ENCODE measurements around the gene WDR48.
"Not testable (repeated sequence)": the region's sequence is repeated elsewhere in the genome, so short reads cannot be mapped to it uniquely, and the experiment has no call there.

WDR48 gene

GRCh38 chr3:39051649-39052561, at the start of gene WDR48, which contains the start of gene SCN11A:
Gene WDR48, plus strand, starts transcription at chr3:39052016. Its CDS starts 10 bp downstream, at chr3:39052026.
Gene SCN11A, minus strand, starts transcription at chr3:39051944. Its CDS starts 101,582 bp downstream, at chr3:38950362.
- peak; percentile 89 for DNase-seq (ENCODE audit: low read depth in 2 of 2)

GRCh38 chr3:39005295-39005694, 46.5 kb upstream of the WDR48 start:
- no peak for DNase-seq (ENCODE audit: low read depth in 2 of 2)

- no peak for DNase-seq (ENCODE audit: low read depth in 2 of 2)
Measured at GRCh38 chr3:39011191-39011736, 40.6 kb upstream of the WDR48 start.

- DNase-seq (ENCODE audit: low read depth in 2 of 2), result no peak
Measured at GRCh38 chr3:39013289-39013688, 38.5 kb upstream of the WDR48 start.

GRCh38 chr3:39013921-39014509, 37.8 kb upstream of the WDR48 start:
- no peak for DNase-seq (ENCODE audit: low read depth in 2 of 2)

GRCh38 chr3:39015418-39015817, 36.4 kb upstream of the WDR48 start:
- DNase-seq (ENCODE audit: low read depth in 2 of 2), result no peak

- DNase-seq (ENCODE audit: low read depth in 2 of 2), result no peak
Measured at GRCh38 chr3:39019299-39019698, 32.5 kb upstream of the WDR48 start.

GRCh38 chr3:39021029-39021428, 30.8 kb upstream of the WDR48 start:
- DNase-seq (ENCODE audit: low read depth in 2 of 2), result no peak

- no peak for DNase-seq (ENCODE audit: low read depth in 2 of 2)
Measured at GRCh38 chr3:39021465-39022285, 30.1 kb upstream of the WDR48 start.

- DNase-seq (ENCODE audit: low read depth in 2 of 2), result no peak
Measured at GRCh38 chr3:39022286-39022630, 29.6 kb upstream of the WDR48 start.

- DNase-seq (ENCODE audit: low read depth in 2 of 2), result no peak
Measured at GRCh38 chr3:39024497-39024896, 27.3 kb upstream of the WDR48 start.

- no peak for DNase-seq (ENCODE audit: low read depth in 2 of 2)
Measured at GRCh38 chr3:39025222-39025970, 26.4 kb upstream of the WDR48 start.

GRCh38 chr3:39028546-39028945, 23.3 kb upstream of the WDR48 start:
- no peak for DNase-seq (ENCODE audit: low read depth in 2 of 2)

- no peak for DNase-seq (ENCODE audit: low read depth in 2 of 2)
Measured at GRCh38 chr3:39029556-39029955, 22.3 kb upstream of the WDR48 start.

- no peak for DNase-seq (ENCODE audit: low read depth in 2 of 2)
Measured at GRCh38 chr3:39038165-39038564, 13.7 kb upstream of the WDR48 start.

GRCh38 chr3:39050029-39050428, 1.8 kb upstream of the WDR48 start:
- DNase-seq (ENCODE audit: low read depth in 2 of 2), result no peak

- DNase-seq (ENCODE audit: low read depth in 2 of 2), result no peak
Measured at GRCh38 chr3:39052583-39052982, 767 bp downstream of the WDR48 start.

GRCh38 chr3:39053696-39054095, 1.9 kb downstream of the WDR48 start:
- DNase-seq (ENCODE audit: low read depth in 2 of 2), result no peak

- DNase-seq (ENCODE audit: low read depth in 2 of 2), result no peak
Measured at GRCh38 chr3:39056151-39056550, 4.3 kb downstream of the WDR48 start.

- not testable (repeated sequence) for DNase-seq (ENCODE audit: low read depth in 2 of 2)
Measured at GRCh38 chr3:39061228-39061627, 9.4 kb downstream of the WDR48 start.

GRCh38 chr3:39062180-39062579, 10.4 kb downstream of the WDR48 start:
- DNase-seq (ENCODE audit: low read depth in 2 of 2), result no peak
